Measurements from ENCODE around the gene ADCK1.
A peak's percentile ranks its signal among the peaks of the same experiment; 100 is the strongest.
"Not testable (repeated sequence)": the region's sequence is repeated elsewhere in the genome, so short reads cannot be mapped to it uniquely, and the experiment has no call there.

Gene ADCK1

DNA sequence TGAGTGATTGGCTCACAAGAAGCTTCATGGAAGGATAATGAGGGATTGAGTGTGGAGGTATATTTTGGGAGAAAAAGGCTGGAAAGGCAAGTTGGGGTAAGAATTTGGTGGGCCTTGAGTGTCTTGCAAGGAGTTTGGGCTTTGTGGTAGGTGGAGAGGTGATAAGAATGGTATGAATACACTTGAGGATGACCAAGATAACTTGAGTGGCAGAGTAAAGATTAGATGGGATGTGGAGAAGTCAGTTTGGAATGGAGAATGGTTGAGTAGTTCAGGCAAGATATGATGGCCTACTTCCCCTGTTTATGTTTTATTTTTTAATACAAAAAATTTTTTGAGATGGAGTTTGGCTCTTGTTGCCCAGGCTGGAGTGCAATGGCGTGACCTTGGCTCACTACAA lies 9.1 kb downstream of the ADCK1 start:
- DNase-seq: no peak

DNA sequence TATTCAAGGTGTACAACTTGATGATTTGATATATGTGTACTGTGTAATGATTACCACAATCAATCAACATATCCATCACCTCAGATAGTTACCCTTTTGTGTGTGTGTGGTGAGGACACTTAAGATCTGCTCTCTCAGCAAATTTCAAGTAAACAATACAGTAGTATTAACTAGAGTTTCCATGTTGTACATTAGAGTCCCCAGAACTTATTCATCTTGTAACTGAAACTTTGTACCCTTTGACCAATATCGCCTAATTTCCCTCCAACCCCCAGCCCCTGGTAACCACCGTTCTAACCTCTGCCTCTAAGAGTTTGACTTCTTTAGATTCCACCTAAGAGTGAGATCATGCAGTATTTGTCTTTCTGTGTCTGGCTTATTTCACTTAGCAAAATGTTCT lies 12.1 kb downstream of the ADCK1 start:
- no peak for DNase-seq

DNA sequence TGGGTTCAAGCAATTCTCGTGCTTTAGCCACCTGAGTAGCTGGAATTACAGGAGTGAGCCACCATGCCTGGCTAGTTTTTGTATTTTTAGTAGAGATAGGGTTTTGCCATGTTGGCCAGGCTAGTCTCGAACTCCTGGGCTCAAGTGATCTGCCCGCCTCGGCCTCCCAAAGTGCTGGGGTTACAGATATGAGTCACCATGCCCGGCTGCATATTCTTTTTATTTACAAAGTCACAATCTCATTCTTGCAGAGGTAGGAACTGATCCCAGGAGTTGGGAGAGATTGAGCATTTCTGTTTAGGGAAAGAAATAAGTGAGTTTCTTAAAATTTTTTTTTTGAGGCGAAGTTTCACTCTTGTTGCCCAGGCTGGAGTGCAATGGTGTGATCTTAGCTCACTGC lies 12.8 kb downstream of the ADCK1 start:
- DNase-seq: not testable (repeated sequence)

DNA sequence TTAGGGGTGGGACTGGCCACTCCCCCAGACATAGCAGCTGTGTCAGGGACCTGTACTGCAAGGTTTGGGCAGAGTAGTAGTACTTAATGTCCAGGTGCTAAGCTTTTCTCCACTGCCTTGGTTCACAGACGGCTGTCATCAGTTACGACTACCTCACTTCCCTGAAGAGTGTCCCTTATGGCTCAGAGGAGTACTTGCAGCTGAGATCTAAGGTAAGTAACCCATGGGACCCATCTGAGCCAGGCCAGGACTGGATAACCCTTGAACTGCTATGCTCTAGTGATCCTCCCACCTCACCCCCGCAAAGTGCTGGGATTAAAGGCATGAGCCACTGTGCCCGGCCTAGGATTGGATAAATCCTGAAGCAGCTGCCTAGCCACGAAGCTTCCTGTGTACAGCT lies 22.4 kb downstream of the ADCK1 start:
- no peak for DNase-seq

DNA sequence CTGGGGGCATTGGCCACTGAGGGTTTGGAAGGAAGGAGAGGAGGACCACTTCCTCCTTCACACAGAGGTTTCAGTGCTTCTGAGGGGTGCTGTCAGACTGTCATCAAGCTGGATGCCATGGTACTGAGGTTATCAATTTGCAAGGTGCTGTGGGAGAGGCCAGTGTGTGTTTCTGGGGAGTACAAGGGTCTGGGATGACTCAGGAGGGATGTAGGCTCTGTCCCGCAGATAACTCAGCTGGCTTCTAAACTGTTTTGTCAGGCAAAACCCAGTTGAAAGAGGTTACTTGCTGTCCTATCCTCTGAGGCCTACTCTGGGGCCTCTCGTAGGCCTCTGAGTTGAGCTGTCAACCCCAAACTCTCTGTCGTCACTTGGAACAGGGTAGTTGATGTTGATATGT lies 22.8 kb downstream of the ADCK1 start:
- no peak for DNase-seq

DNA sequence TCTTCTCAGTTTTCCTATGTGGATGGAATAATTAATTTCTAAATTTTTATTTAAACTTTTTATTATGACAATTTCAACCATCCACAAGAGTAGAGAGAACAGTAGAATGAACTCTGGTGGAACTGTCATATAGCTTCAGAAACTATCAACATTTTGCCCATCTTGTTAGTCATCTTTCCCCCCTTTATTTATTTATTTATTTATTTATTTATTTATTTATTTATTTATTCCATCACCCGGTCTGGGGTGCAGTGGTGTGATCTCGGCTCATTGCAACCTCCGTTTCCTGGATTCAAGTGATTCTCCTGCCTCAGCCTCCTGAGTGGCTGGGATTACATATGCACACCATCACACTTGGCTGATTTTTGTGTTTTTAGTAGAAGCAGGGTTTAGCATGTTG lies 23.5 kb downstream of the ADCK1 start:
- DNase-seq: no peak

DNA sequence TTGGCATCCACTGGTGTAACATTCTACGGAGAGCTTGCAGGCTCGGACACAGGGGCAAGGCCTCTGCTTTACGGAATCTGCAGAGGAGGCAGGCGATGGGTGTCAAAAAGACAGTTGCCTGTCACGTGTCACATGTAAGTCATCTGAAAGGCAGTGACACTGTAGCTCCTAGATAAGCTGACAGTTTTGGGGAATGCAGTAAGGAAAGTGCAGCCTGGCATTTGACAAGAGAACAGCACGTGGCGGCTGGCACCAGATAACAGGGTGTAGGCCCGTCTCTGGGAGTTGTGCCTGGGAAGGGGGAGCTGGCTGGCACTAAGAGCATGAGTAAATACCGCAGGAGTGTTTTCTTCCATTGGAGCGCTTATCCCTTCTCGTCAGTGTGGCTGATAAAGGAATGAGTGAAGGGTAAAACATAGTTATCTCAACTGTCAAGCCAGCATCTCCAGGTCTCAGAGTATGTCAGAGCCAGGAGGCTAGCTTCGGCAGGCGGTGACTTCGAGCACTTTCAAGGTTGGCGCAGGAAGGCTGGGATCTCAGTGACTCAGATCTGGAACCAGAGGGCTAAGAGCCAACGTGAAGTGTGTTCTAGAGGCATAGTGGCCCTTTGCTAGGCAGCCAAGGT lies 26.1 kb downstream of the ADCK1 start:
- no peak for DNase-seq

DNA sequence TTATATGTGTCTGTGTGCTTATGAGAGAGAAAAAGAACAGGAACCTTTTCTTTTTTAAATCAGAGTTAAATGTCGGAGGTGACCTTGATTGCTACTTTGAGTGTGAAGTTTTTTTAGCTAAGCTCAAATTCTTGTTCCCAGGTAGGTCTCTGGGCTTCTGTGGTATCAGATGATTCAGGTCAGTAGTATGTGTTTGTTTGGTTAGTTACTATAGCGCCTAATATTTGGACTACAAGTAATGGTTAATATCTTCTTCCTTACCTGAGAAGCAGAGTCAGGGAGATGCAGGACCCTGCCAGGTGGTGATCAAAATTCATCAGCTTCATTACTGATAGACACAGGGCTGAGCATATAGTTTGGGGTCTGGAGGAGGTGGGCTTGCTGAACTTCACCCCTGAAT lies 30.8 kb downstream of the ADCK1 start:
- DNase-seq: no peak

DNA sequence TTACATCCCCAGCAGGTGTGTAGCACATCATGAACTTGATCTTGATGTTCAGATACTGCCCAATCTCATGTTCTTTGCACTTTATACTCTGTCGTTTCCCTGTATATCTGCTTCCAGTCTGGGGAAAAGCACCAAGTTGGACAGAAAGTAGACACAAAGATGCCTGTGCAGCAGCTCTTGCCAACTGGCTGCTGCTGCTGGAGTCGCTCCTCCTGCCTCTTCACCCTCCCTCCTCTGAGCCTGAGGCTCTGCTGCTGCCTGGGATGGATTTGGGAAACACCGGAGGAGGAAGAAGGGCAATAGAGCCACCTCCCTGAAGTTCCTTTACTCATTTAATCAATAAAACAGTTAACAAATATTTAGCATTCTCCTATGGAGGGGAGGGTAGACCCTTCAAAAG lies 32.4 kb downstream of the ADCK1 start:
- DNase-seq: no peak

DNA sequence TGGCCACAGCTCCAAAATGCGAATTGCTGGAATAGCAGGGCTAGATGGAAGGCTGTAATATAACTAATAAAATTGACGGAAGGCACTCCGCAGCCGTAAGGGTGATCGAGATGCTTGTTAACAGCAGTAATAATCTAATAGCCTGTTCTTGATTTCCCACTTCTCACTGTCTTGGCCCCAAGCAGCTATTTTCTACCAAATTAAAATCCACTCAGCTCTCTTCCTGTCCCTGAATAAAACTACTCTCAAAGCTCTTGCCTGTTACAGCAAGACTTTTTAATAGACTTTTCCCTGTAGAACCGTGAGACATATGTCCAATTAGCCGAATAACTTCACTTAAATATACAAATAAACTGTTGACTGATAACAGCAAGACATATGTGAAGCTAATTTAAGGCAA lies 38.0 kb downstream of the ADCK1 start:
- no peak for DNase-seq

DNA sequence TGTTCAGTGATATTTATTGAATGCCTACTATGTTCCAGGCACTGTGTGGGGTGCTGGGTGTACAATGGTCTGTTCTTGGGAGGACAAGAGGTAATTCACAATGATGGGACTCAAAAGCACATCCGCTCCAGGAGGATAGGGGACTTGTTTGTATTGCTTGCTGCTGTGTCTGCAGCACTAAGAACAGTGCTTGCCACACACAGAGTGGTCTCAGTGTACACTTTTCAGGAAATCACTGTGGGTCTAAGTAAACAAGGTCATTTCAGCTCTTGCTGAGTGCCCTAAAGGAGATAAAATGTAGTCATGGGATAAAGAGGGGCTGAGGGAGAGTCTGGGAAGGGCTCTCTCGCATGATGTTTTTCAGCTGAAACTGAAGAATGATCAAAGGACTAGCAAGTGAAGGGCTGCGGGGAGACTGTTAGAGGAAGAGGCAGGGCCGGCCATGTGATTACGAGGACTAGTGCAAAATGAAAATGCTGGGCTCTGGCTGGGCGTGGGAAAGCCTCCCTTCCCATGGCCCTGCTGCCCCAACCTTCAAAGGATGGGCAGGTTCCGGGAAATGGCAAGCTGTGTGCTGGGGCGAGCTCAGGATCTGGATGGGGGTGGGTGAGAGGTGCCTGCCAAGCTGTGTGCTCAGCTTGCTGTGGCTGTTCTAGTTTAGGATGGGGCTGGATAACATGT lies 39.1 kb downstream of the ADCK1 start:
- no peak for DNase-seq

DNA sequence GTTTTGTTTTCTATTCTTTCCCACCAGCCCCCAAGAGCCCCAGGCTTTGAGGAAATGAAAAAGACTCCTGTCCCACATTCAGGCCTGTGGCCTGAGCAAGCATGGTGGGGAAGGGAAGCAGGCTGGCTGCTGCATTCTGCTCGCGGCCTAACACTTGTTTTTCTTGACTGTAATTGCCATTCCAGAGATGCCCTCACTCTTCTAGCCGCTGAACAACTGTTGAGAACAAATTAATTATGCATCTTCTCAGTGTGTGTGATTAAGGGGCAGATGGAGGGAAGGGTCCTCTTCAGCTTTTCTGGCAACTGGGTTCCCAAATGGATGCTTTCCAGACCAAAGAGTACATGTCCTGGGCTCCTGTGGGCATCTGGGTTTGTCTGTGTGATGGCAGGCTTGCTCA lies 43.3 kb downstream of the ADCK1 start:
- no peak for DNase-seq

DNA sequence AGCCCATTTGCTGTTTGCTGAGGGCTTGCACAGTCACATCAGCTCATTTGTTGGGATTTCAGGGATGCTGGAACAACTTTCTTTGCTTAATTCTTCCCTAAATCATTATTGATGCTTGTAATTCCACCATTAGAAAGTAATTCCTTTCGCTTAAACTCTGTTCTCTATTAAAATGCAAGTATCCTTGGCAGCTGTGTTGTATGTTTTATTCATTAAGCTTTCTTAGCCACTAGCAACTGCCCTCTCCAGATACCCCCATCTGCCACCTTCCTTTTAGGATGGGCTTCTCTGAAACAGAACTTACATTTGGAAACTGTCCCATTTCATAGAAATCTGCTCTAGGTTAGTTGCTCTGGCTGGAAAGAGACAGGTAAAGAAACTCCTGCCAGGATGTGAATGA lies 43.7 kb downstream of the ADCK1 start:
- DNase-seq: no peak

DNA sequence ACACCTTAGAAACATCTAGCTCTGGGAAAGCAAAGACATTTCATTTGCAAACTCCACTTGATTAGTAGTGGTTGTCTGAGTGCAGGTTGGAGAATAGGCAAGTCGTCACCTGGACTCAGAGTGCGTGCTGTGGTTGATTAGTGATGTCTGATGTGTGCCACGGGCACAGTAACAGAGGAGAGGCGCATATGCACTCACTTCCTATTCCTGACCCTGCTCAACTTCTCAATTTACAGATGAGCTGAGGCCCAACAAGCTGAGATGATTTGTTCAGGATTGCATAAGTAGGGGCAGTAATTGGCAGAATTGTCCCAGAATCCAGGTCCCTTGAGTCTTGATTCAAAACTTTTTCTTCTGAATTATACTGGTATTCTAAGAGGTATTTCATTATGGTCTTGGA lies 44.9 kb downstream of the ADCK1 start:
- DNase-seq: no peak

DNA sequence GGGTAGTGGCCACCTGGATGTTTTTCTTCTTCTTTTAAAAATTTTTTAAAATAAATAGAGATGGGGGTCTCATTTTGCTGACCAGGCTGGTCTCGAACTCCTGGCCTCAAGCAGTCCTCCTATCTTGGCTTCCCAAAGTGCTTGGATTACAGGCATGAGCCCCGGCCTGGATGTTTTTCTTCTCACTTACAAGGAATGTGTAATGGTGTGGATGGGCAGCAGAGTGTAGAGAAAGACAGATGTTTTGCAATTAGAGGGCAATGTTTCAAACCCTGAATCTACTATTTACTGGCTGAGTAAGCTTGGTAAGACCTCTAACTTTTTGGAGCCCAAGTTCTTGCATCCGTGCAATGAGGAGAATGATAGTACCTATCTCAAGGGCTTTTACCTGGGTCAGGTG lies 48.1 kb downstream of the ADCK1 start:
- no peak for DNase-seq

DNA sequence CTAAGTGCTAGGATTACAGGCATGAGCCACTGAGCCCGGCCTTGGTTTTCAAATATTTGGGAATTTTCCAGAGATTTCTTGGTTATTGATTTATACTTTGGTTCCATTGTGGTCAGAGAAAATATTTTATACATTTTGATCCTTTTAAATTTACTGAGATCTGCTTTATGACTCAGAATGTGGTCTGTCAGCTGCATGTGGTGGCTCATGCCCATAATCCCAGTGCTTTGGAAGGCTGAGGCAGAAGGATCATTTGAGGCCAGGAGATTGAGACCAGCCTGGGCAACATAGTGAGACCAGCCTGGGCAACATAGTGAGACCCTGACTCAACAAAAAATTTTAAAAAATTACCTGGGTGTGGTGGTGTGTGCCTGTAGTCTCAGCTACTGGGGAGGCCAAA lies 49.8 kb downstream of the ADCK1 start:
- DNase-seq: no peak

DNA sequence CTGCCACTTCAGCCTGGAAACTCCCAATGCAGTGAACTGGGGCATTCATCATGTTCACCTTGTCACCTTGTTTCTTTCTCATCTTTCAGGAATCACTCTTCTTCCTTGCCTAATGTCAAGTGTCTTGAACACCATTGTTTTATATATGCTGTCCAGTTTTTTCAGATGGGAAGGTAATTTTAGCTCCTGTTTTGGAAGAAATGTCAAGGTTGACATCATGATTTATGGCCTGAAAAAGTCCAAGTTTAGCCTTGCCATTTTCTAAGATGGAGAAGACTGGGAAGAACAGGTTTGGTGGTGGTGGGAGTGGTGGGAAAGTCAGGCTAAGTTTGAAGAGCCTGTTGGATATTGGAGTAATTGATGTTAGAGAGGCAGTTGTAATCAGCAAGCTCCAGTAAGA lies 54.0 kb downstream of the ADCK1 start:
- DNase-seq: no peak

DNA sequence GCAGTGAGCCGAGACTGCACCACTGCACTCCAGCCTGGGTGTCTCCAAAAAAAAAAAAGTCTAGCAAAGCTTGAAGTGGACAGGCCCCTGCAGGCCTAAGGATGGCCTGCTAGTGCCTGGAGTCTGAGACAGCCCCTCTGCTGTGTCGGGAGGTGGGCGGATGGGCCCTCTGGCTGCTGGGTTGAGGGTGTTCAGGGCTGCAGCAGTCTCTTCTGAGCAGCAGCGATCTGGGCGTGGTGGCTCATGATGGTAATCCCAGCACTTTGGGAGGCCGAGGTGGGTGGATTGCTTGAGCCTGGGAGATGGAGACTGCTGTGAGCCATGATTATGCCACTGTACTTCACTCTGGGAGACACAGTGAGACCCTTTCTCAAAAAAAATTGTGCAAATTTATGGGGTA lies 57.0 kb downstream of the ADCK1 start:
- DNase-seq: no peak

DNA sequence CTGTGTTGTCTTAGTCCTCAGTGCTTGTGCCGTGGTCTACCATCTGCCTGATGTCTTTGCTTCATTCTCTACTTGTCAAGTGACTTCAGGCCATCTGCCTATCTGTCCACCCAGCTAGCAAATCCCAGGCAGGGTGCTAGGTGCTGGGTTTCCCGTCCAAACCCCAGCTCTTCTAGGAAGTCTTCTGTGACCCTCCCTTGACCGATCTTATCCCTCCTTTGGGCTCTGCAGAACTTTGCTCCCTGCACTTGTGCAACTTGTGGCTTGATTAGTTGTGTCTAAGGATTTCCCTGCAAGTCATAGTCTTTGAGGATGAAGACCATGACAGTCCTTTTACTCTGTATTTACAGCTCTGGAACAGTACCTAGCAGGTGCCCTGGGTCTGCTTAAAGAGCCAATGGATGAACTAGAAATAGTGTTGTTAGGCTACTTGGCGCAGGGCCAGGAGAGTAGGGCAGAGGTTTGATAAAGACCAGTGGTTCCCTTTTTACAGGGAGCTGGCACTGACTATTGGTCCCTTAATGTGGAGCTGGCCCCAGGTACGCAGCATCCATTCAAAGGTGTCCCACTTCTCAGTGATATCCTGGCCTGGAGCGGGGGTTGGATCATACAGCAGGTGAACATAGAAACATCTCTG lies 60.1 kb downstream of the ADCK1 start:
- DNase-seq: no peak

DNA sequence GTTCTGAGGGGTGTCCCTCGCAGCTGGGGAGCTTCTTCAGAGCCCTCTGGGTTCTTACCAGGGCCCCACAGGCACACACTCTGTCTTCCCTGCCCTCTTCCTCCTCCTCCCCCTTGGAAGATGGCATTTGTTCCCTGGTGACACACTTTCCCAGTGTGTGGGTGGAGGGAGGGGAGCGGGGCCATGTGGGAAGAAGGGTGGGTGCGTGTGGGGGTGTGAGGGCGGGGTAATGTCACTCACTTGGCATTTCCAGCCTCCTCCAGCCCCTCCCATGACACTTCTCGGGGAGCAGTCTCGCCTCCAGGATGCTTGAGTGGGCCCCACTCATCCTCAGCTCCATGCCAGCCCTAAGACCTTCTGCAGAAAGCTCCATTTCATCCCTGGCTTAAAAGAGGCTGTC lies 61.3 kb downstream of the ADCK1 start:
- DNase-seq: no peak

DNA sequence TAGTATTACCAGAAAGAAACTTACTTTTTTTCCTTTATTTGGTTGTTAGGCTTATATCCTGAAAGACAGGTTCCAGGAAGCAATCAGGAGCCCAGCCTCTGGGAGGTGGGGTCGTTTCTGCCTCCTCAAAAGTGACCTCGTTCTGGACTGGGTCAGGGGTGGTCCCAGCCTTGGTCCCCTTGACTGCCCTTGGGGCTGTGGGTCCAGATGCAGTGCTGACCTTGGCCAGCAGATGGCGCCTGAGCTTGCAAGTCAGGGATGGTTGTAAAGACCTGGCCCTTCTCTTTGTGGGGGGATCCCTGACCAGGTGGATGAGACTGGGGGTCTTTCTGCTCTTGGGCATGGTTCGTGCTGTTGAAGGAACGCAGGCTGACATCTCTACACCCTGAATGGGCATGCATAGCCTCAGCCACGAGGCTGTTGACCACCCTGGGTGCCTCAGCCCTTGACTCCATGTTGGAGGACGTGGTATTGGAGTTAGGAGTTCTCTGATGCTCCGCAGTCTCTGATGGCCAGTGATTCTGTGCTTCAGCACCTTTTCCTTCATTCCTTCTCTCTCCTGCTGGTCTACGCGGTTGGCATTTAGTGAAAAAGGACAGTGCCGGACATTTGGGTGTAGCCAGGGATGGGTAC lies 62.4 kb downstream of the ADCK1 start:
- peak; percentile 84 for DNase-seq

DNA sequence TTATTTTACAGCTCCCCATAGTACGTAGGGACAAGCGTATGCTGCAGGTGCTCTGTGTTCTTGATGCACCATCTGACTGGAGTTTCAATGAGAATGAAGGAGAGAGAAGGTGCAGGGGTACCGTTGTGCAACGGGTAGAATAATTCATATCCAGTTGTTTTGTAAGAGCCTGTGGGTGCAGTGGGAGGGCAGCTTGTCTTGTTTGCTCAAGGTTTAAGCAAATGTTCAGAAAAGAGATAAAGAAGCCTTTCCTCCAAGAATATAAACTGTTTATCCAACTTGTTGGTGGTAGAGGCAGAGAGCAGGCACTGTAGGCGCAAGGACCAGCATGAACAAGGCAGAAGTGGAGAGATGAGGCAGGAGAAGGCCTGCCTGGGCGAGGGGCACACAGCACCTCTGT lies 64.2 kb downstream of the ADCK1 start:
- DNase-seq: no peak

DNA sequence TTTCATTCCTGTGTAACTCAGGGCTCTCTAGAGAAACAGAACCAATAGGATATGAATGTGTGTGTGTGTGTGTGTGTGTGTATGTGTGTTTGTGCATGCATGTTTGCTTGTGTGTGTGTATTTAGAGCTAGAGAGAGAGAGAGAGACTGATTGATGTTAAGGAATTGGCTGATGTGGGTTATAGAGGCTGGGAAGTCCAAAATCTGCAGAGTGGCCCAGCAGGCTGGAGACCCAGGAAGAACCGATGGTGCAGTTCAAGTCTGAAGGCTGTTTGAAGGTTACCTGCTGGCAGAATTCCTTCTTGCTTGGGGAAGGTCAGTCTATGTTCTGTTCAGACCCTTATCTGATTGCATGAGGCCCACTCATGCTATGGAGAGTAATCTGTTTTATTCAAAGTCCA lies 64.7 kb downstream of the ADCK1 start:
- no peak for DNase-seq

DNA sequence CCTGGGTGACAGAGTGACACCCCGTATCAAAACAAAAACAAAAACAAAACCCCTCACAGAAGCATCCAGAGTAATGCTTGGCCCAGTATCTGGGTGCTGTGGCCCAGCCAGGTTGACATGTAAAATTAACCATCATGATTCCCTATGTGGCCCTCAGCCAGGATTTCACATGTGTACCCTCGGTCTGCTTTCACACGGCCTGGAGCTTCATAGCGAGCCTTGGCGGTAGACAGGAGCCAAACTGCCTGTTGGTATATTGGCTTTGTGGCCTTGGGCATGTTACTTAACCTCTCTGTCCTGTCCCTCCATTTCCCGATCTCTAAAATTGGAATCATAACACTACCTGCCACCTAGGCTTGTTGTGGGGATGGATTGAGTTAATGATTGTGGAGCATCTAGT lies 65.5 kb downstream of the ADCK1 start:
- no peak for DNase-seq

Data from stimulated activated CD4-positive, alpha-beta T cell treated with anti-CD3 and anti-CD28 coated beads, Interleukin-15, amount 100 ng/mL, for 24 hours (primary cell).